ENCODE results near the gene AKAP13.

- TF ChIP-seq ZNF274 (IDR thresholded peaks at IDR 0.05; ENCODE audit: borderline replicate concordance, extremely low read depth, low read length) (no peak), JUN (IDR thresholded peaks at IDR 0.05; ENCODE audit: low read depth, low read length) (no peak), CTCF (IDR thresholded peaks at IDR 0.05; ENCODE audit: control extremely low read depth in 1 of 3, insufficient read depth in 1 of 3, low read depth in 1 of 3, low read length in 3 of 3) (no peak), POLR2AphosphoS5 (IDR thresholded peaks at IDR 0.05; ENCODE audit: low read depth, low read length) (no peak)
These were observed 94.4 kb downstream of the AKAP13 start for GRCh38 chr15:85474700-85475316.

All from H1 (cell line).